Keratinocyte (primary cell): Measurements from ENCODE around the gene APOM. TPM values are rescaled to one million over a fixed set of nuclear protein-coding genes. Genes with fewer than 3 reads are reported as not detected.

Source experiments
- DNase-seq: peaks from one replicate; pipeline ENCODE4 v3.0.0-alpha.2; 2011; ENCODE audit warnings: low read depth, missing footprints, low spot score
- FAIRE-seq: peaks from 2 replicates; lab custom pipeline; 2011; peaks lifted over from hg19 to GRCh38; lab: Jason Lieb, UNC
- H2AFZ ChIP-seq: 2 replicates; pipeline ENCODE4 v1.6.0; 2012; ENCODE audit warnings: low read length, control low read depth, inconsistent platforms; ENCODE audit not compliant: control insufficient read depth
- H3K27ac ChIP-seq: 2 replicates; pipeline ENCODE4 v1.5.1; 2011; ENCODE audit warnings: low read length; ENCODE audit not compliant: control insufficient read depth, insufficient read depth
- H3K27me3 ChIP-seq: 3 replicates; pipeline ENCODE4 v1.6.0; 2011; ENCODE audit warnings: low read length; ENCODE audit not compliant: control insufficient read depth, insufficient read depth; ENCODE audit errors: extremely low read depth
- H3K36me3 ChIP-seq, 2 experiments: 2 replicates in 1 of 2; 3 replicates in 1 of 2; pipeline ENCODE4 v1.5.1; 2011; ENCODE audit warnings: low read length in 2 of 2, mild to moderate bottlenecking in 1 of 2; ENCODE audit not compliant: control insufficient read depth in 2 of 2, insufficient read depth in 2 of 2; ENCODE audit errors: extremely low read depth in 1 of 2
- H3K4me1 ChIP-seq: 3 replicates; pipeline ENCODE4 v1.5.1; 2011; ENCODE audit warnings: low read length; ENCODE audit not compliant: control insufficient read depth, insufficient read depth; ENCODE audit errors: extremely low read depth
- H3K4me2 ChIP-seq: 3 replicates; pipeline ENCODE4 v1.6.0; 2011; ENCODE audit warnings: low read depth, low read length; ENCODE audit not compliant: control insufficient read depth, insufficient read depth; ENCODE audit errors: extremely low read depth
- H3K4me3 ChIP-seq, 3 experiments: fragments of 200-600 bp in 1 of 3; sonication (generic) in 1 of 3; 2 replicates in 2 of 3; 3 replicates in 1 of 3; pipeline ENCODE4 v1.5.1; 2011 to 2016; ENCODE audit warnings: low read length in 3 of 3, mild to moderate bottlenecking in 3 of 3, control low read depth in 2 of 3, inconsistent platforms in 1 of 3, low read depth in 1 of 3, mixed read lengths in 1 of 3, mixed run types in 1 of 3, moderate library complexity in 1 of 3; ENCODE audit not compliant: control insufficient read depth in 2 of 3, insufficient read depth in 2 of 3; ENCODE audit errors: extremely low read depth in 1 of 3
- H3K79me2 ChIP-seq: 2 replicates; pipeline ENCODE4 v1.6.0; 2012; ENCODE audit warnings: low read length; ENCODE audit not compliant: control insufficient read depth, insufficient read depth
- H3K9ac ChIP-seq: 3 replicates; pipeline ENCODE4 v1.6.0; 2011; ENCODE audit warnings: low read length; ENCODE audit not compliant: control insufficient read depth, insufficient read depth; ENCODE audit errors: extremely low read depth
- H3K9me1 ChIP-seq: 3 replicates; pipeline ENCODE4 v1.6.0; 2011; ENCODE audit warnings: low read length; ENCODE audit not compliant: control insufficient read depth, insufficient read depth; ENCODE audit errors: extremely low read depth
- H3K9me3 ChIP-seq: 2 replicates; pipeline ENCODE4 v1.5.1; 2012; ENCODE audit warnings: low read depth, low read length; ENCODE audit not compliant: control insufficient read depth
- H4K20me1 ChIP-seq: 3 replicates; pipeline ENCODE4 v1.6.0; 2011; ENCODE audit warnings: low read length; ENCODE audit not compliant: control insufficient read depth, insufficient read depth; ENCODE audit errors: extremely low read depth
- EZH2 ChIP-seq: IDR thresholded peaks from one replicate; pipeline ENCODE4 v1.6.1; 2012; ENCODE audit warnings: inconsistent platforms, mild to moderate bottlenecking, low read length, moderate library complexity
- dilution Hi-C: fragments of 300-500 bp; cut with MboI; formaldehyde crosslinking; loops from one replicate; pipeline ENCODE4 v1.7.0; 2020; ENCODE audit warnings: low sequenced_read_pairs; ENCODE audit not compliant: extremely low pct_ligation_motif_present
- polyA plus RNA-seq, 5 experiments: library from polyadenylated mRNA; depleted of rRNA in 3 of 5; stranded (reverse) in 3 of 5; stranded (forward) in 1 of 5; unstranded in 1 of 5; fragments of >200 nt; gene quantifications; 1 replicate in 1 of 5; 2 replicates in 3 of 5; 3 replicates in 1 of 5; pipeline versions ENCODE4 v1.2.1 to v1.2.3, GENCODE V29; 2011 to 2012; ENCODE audit warnings: missing spikeins in 2 of 5, low read depth in 1 of 5, low replicate concordance in 1 of 5
- TF ChIP-seq, protein P1 (sequence below), 3 experiments: IDR thresholded peaks in 1 of 3; conservative IDR thresholded peaks in 1 of 3; optimal IDR thresholded peaks in 1 of 3; 2 replicates in 2 of 3; 3 replicates in 1 of 3; pipeline versions ENCODE3 to v1.5.1; 2011; ENCODE audit warnings: low read length in 3 of 3, mild to moderate bottlenecking in 3 of 3, moderate library complexity in 2 of 3, control low read depth in 1 of 3, inconsistent platforms in 1 of 3; ENCODE audit not compliant: insufficient read depth in 2 of 3; ENCODE audit errors: extremely low read depth in 1 of 3

Gene APOM
- polyA plus RNA-seq, 1 donor (not counting 4 experiments of a cell fraction or from before 2014, with no cell fraction given) = 1.4 TPM

DNA sequence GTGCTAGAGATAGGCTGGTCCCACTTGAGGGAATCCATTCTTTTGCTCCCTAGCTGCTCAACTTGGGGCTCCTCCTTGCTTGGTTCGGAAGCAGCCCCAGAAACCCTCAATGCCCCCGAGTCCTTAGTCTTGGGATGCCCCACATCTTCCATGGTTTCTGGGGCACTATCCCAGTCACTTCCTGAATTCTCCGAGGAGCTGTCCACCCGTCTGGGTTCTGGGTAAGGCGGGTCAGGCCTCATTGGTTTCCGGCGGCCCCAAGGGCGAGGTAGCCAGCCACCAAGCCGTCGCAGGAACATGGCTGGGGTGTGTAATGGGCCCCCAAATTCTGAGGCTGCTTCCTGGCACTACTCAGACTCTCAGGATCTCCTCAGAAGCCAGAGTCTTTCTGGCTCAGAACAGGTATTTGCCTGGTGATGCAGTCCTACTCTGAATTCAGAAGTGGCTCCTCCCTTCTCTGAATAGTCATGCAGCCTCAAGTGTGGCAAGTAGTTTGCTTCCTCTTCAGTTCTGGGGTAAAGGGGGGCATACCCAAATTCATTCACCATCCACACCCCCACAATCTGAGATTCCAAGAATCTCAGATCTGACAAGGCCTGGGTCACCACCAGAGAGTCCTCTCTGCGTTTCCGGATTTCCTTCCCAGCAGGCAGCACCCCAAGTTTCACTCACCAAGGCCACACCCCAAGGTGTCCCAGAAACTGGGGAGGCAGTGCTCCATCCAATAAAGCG lies 4.1 kb downstream of the APOM start:
- TF ChIP-seq EZH2 = no peak
- TF ChIP-seq, protein P1, sequence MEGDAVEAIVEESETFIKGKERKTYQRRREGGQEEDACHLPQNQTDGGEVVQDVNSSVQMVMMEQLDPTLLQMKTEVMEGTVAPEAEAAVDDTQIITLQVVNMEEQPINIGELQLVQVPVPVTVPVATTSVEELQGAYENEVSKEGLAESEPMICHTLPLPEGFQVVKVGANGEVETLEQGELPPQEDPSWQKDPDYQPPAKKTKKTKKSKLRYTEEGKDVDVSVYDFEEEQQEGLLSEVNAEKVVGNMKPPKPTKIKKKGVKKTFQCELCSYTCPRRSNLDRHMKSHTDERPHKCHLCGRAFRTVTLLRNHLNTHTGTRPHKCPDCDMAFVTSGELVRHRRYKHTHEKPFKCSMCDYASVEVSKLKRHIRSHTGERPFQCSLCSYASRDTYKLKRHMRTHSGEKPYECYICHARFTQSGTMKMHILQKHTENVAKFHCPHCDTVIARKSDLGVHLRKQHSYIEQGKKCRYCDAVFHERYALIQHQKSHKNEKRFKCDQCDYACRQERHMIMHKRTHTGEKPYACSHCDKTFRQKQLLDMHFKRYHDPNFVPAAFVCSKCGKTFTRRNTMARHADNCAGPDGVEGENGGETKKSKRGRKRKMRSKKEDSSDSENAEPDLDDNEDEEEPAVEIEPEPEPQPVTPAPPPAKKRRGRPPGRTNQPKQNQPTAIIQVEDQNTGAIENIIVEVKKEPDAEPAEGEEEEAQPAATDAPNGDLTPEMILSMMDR (optimal IDR thresholded peaks at IDR 0.05 in 1 of 3, IDR thresholded peaks at IDR 0.05 in 1 of 3, conservative IDR thresholded peaks at IDR 0.05 in 1 of 3; ENCODE audit: extremely low read depth in 1 of 3, insufficient read depth in 2 of 3, low read length in 3 of 3) = no peak
- Histone ChIP-seq H4K20me1 (no peaks in the 10 kb centered on the region), H3K79me2 (peaks cover 31% of the 10 kb centered on the region), H3K27ac (peak overlapping the region; percentile 77), H3K27me3 (no peaks in the 10 kb centered on the region), H2AFZ (peak overlapping the region; percentile 22), H3K4me1 (peaks cover 42% of the 10 kb centered on the region), H3K9ac (peak overlapping the region; percentile 75), H3K4me2 (peak overlapping the region; percentile 96), H3K4me3 (peak overlapping the region; percentile 46 to 97 (median 89)), H3K9me1 (no peaks in the 10 kb centered on the region), H3K36me3 (peaks cover 8 to 10% of the 10 kb centered on the region in 2 experiments), H3K9me3 (no peaks in the 10 kb centered on the region)
- no peak for DNase-seq
- dilution Hi-C loops = no loop called here
- FAIRE-seq = no peak

DNA sequence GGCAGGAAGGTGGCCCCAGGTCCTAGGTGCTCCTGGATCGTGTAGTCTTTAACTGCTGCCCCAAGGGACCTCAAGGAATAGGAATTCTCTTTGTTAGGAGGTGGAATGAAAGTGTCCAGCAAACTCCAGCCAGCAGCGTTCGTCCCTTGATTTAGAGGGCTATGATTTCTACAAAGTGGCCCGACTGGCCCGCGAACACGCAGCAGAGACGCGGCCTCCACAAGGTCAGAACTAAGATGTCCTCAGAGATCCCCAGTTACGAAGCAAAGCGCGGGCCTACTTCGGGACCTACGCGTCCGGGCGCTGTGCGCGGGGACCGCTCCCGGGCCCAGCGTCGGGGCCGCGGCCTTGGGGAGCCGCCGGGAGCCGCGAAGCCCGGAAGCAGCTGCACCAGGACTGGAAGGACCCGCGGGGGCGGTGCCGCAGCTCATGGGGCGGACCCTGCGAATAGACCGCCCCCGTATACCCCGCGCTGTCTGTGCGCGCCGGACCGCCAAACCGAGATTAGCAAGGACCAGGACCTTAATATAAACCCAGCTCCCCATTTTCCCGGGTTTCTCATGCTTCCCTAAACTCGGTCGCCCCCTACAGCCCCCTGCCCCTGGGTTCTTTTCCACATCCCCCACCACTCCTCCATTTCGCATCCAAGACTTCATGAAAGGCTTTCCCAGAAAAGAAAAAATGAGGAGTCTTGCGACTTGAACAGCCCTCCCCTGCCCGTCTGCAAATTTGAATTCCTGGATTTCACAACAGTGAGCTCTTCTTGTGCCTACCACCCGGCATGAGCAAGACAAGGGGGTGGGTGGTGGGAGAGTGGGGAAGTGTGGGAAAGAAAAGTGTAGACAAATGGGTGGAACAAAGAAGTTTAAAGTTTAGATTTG lies 4.9 kb downstream of the APOM start, which contains the start of gene C6orf47:
Gene C6orf47, minus strand, starts transcription at position 398 of the 881 bp plus-strand sequence. CDS start 831 bp downstream, outside the sequence.
- Histone ChIP-seq H4K20me1 (no peaks in the 10 kb centered on the region), H3K4me1 (peaks cover 42% of the 10 kb centered on the region), H3K9me3 (no peaks in the 10 kb centered on the region), H3K27me3 (no peaks in the 10 kb centered on the region), H2AFZ (peak within 1 kb of the TSS; percentile 28), H3K4me2 (peak within 1 kb of the TSS; percentile 96), H3K4me3 (peak within 1 kb of the TSS; percentile 46 to 97 (median 89)), H3K9me1 (no peaks in the 10 kb centered on the region), H3K36me3 (peaks cover 8 to 10% of the 10 kb centered on the region in 2 experiments), H3K9ac (peak within 1 kb of the TSS; percentile 75), H3K27ac (peak within 1 kb of the TSS; percentile 77), H3K79me2 (peaks cover 31% of the 10 kb centered on the region)
- TF ChIP-seq, protein P1 (optimal IDR thresholded peaks at IDR 0.05 in 1 of 3, IDR thresholded peaks at IDR 0.05 in 1 of 3, conservative IDR thresholded peaks at IDR 0.05 in 1 of 3; ENCODE audit: extremely low read depth in 1 of 3, insufficient read depth in 2 of 3, low read length in 3 of 3) = no peak
- no peak for TF ChIP-seq EZH2
- no peak for DNase-seq
- dilution Hi-C loops = no loop called here
- no peak for FAIRE-seq
